Hypothalamus (tissue), 51 donors: ENCODE data around the gene FAM72B.
"Not testable (repeated sequence)": the region's sequence is repeated elsewhere in the genome, so short reads cannot be mapped to it uniquely, and the experiment has no call there.

Experiments used
- DNase-seq, 51 donors: peaks; one replicate each; lab custom pipeline; 2025; lab: John Stamatoyannopoulos, UW

Gene FAM72B

GRCh38 chr1:121200985-121201981 is 17.1 kb upstream of the FAM72B start:
- not testable (repeated sequence) for DNase-seq

- DNase-seq, result not testable (repeated sequence)
These were observed 16.1 kb upstream of the FAM72B start for GRCh38 chr1:121200232-121200631.

GRCh38 chr1:121199763-121200162 is 15.6 kb upstream of the FAM72B start:
- DNase-seq, result not testable (repeated sequence)

- not testable (repeated sequence) for DNase-seq
These were observed 13.1 kb upstream of the FAM72B start for GRCh38 chr1:121197095-121197882.

GRCh38 chr1:121192512-121192911 is 8.4 kb upstream of the FAM72B start:
- not testable (repeated sequence) for DNase-seq

- DNase-seq, result not testable (repeated sequence)
These were observed 3.8 kb upstream of the FAM72B start for GRCh38 chr1:121187914-121188313.

- DNase-seq, result not testable (repeated sequence)
These were observed 2.1 kb upstream of the FAM72B start for GRCh38 chr1:121186191-121186590.

GRCh38 chr1:121185140-121185708 is 1.1 kb upstream of the FAM72B start:
- DNase-seq, result not testable (repeated sequence)

- not testable (repeated sequence) for DNase-seq
These were observed 273 bp downstream of the FAM72B start for GRCh38 chr1:121183867-121184266.

GRCh38 chr1:121178197-121178596 is 5.9 kb downstream of the FAM72B start:
- not testable (repeated sequence) for DNase-seq

GRCh38 chr1:121176649-121177048 is 7.5 kb downstream of the FAM72B start:
- DNase-seq, result not testable (repeated sequence)

- not testable (repeated sequence) for DNase-seq
These were observed 15.9 kb downstream of the FAM72B start for GRCh38 chr1:121168152-121168668.

GRCh38 chr1:121167225-121167738 is 16.9 kb downstream of the FAM72B start:
- not testable (repeated sequence) for DNase-seq

GRCh38 chr1:121165296-121165695 is 18.8 kb downstream of the FAM72B start:
- DNase-seq, result not testable (repeated sequence)

GRCh38 chr1:121163850-121164757 is 20.0 kb downstream of the FAM72B start:
- not testable (repeated sequence) for DNase-seq

GRCh38 chr1:121161199-121161901 is 22.8 kb downstream of the FAM72B start:
- DNase-seq, result not testable (repeated sequence)

- not testable (repeated sequence) for DNase-seq
These were observed 24.0 kb downstream of the FAM72B start for GRCh38 chr1:121160118-121160517.

- not testable (repeated sequence) for DNase-seq
These were observed 26.5 kb downstream of the FAM72B start for GRCh38 chr1:121157609-121158008.
